Ishikawa (cell line): ENCODE measurements around the gene CD248.

Experiments
- CEBPB ChIP-seq: IDR thresholded peaks from 2 replicates; pipeline ENCODE4 v1.6.1; 2012
- CREB1 ChIP-seq: IDR thresholded peaks from 2 replicates; pipeline ENCODE4 v1.6.1; 2012; ENCODE audit warnings: low read depth
- EGR1 ChIP-seq: IDR thresholded peaks from 2 replicates; pipeline ENCODE4 v1.6.1; 2012
- EP300 ChIP-seq: IDR thresholded peaks from 2 replicates; pipeline ENCODE4 v1.6.1; 2012; ENCODE audit warnings: borderline replicate concordance
- FOXM1 ChIP-seq: IDR thresholded peaks from 2 replicates; pipeline ENCODE4 v1.6.1; 2012; ENCODE audit warnings: low read depth, borderline replicate concordance
- MAX ChIP-seq: IDR thresholded peaks from 2 replicates; pipeline ENCODE4 v1.6.1; 2012
- NFIC ChIP-seq: IDR thresholded peaks from 2 replicates; pipeline ENCODE4 v1.6.1; 2012
- RAD21 ChIP-seq: IDR thresholded peaks from 2 replicates; pipeline ENCODE4 v1.6.1; 2012; ENCODE audit warnings: low read depth
- REST ChIP-seq: IDR thresholded peaks from 2 replicates; pipeline ENCODE4 v1.6.1; 2012; ENCODE audit warnings: low read depth, mild to moderate bottlenecking
- TAF1 ChIP-seq: IDR thresholded peaks from 2 replicates; pipeline ENCODE4 v1.6.1; 2012; ENCODE audit warnings: low read depth, mild to moderate bottlenecking
- TCF12 ChIP-seq: IDR thresholded peaks from 2 replicates; pipeline ENCODE4 v1.6.1; 2012; ENCODE audit warnings: low read depth
- TEAD4 ChIP-seq: IDR thresholded peaks from 2 replicates; pipeline ENCODE4 v1.6.1; 2012
- USF1 ChIP-seq: IDR thresholded peaks from 2 replicates; pipeline ENCODE4 v1.6.1; 2012
- YY1 ChIP-seq: IDR thresholded peaks from 2 replicates; pipeline ENCODE4 v1.6.1; 2012; ENCODE audit warnings: low read depth
- ZBTB7A ChIP-seq: IDR thresholded peaks from 2 replicates; pipeline ENCODE4 v1.6.1; 2012; ENCODE audit warnings: low read depth

The CD248 gene

GRCh38 chr11:66332371-66333219 lies 15.8 kb upstream of the CD248 start:
- TF ChIP-seq CEBPB (no peak), USF1 (no peak), NFIC (no peak), MAX (no peak), TEAD4 (no peak)

GRCh38 chr11:66331542-66332370 lies 14.9 kb upstream of the CD248 start:
- no peak for TF ChIP-seq CREB1
- no peak for TF ChIP-seq TAF1
- TF ChIP-seq NFIC = no peak
- TF ChIP-seq YY1 = no peak
- no peak for TF ChIP-seq FOXM1
- no peak for TF ChIP-seq ZBTB7A
- TF ChIP-seq REST = no peak
- no peak for TF ChIP-seq EGR1
- no peak for TF ChIP-seq USF1
- no peak for TF ChIP-seq MAX
- no peak for TF ChIP-seq EP300
- TF ChIP-seq RAD21 = no peak
- no peak for TF ChIP-seq CEBPB
- no peak for TF ChIP-seq TCF12
- no peak for TF ChIP-seq TEAD4

- no peak for TF ChIP-seq TAF1
- no peak for TF ChIP-seq REST
- no peak for TF ChIP-seq USF1
- TF ChIP-seq CREB1 = no peak
- TF ChIP-seq EGR1 = no peak
Measured at GRCh38 chr11:66330931-66331330, 14.1 kb upstream of the CD248 start.

GRCh38 chr11:66329165-66329673 lies 12.4 kb upstream of the CD248 start:
- TF ChIP-seq CEBPB = no peak
- no peak for TF ChIP-seq USF1
- TF ChIP-seq REST = no peak
- no peak for TF ChIP-seq NFIC
